Upper lobe of left lung (tissue), 4 donors: ENCODE measurements around the gene KCNMA1.

Source experiments
- CTCF ChIP-seq, 6 experiments: fragments of 450-650 bp in 4 of 6; fragments of 200-600 bp in 2 of 6; sonication (generic) in 2 of 6; IDR thresholded peaks; one replicate each; pipeline ENCODE4 v1.5.1; 2016 to 2019; ENCODE audit warnings: antibody characterized with exemption in 6 of 6
- POLR2A ChIP-seq, 4 donors: fragments of 450-650 bp; IDR thresholded peaks; one replicate each; pipeline ENCODE4 v1.5.1; 2016 to 2017; ENCODE audit warnings: antibody characterized with exemption in 4 of 4, mild to moderate bottlenecking in 2 of 4

- TF ChIP-seq CTCF (IDR thresholded peaks at IDR 0.05) (no peak), POLR2A (IDR thresholded peaks at IDR 0.05) (no peak)
These were observed 669.1 kb downstream of the KCNMA1 start for GRCh38 chr10:76968483-76968882.
